GM23338 (cell line): ENCODE data around the gene DIDO1. TPM values are rescaled to one million over a fixed set of nuclear protein-coding genes. Genes with fewer than 3 reads are reported as not detected.
A peak's percentile ranks its signal among the peaks of the same experiment; 100 is the strongest.

Experiments used
- ATAC-seq: fragments of 200-7000 bp; cut with Tn5 transposase; 3 replicates; pipeline ENCODE4 v1.9.1; 2020
- DNase-seq: peaks from one replicate; pipeline ENCODE4 v3.0.0-alpha.2; 2015; ENCODE audit warnings: low spot score
- H2AFZ ChIP-seq: fragments of 200-600 bp; sonication (generic); 2 replicates; pipeline ENCODE4 v1.8.0; 2016; ENCODE audit warnings: antibody characterized with exemption, mild to moderate bottlenecking, moderate library complexity
- H3F3A ChIP-seq: fragments of 200-600 bp; sonication (generic); replicated peaks from 2 replicates; pipeline ENCODE4 v1.8.0; 2017; ENCODE audit warnings: antibody characterized with exemption, mixed run types, low read depth
- H3K27ac ChIP-seq: fragments of 200-600 bp; sonication (generic); 2 replicates; pipeline ENCODE4 v1.6.1; 2016; ENCODE audit warnings: low read depth
- H3K27me3 ChIP-seq: fragments of 200-600 bp; sonication (generic); 2 replicates; pipeline ENCODE4 v1.8.0; 2016; ENCODE audit warnings: mild to moderate bottlenecking, mixed run types, moderate library complexity; ENCODE audit not compliant: insufficient read depth
- H3K36me3 ChIP-seq: fragments of 200-600 bp; sonication (generic); 2 replicates; pipeline ENCODE4 v1.8.0; 2016; ENCODE audit warnings: mild to moderate bottlenecking; ENCODE audit not compliant: insufficient read depth
- H3K4me1 ChIP-seq: fragments of 200-600 bp; sonication (generic); 2 replicates; pipeline ENCODE4 v1.8.0; 2016; ENCODE audit warnings: mild to moderate bottlenecking, moderate library complexity; ENCODE audit not compliant: insufficient read depth
- H3K4me2 ChIP-seq: fragments of 200-600 bp; sonication (generic); 2 replicates; pipeline ENCODE4 v1.7.1; 2017; ENCODE audit warnings: mixed run types
- H3K4me3 ChIP-seq: fragments of 200-600 bp; sonication (generic); 2 replicates; pipeline ENCODE4 v1.6.1; 2016; ENCODE audit warnings: mixed run types
- H3K79me2 ChIP-seq: fragments of 200-600 bp; sonication (generic); replicated peaks from 2 replicates; pipeline ENCODE4 v1.8.0; 2017; ENCODE audit warnings: mild to moderate bottlenecking; ENCODE audit not compliant: insufficient read depth
- H3K9me2 ChIP-seq: fragments of 200-600 bp; sonication (generic); 2 replicates; pipeline ENCODE4 v1.8.0; 2017; ENCODE audit not compliant: insufficient read depth
- H4K20me1 ChIP-seq: fragments of 200-600 bp; sonication (generic); replicated peaks from 2 replicates; pipeline ENCODE4 v1.8.0; 2017; ENCODE audit warnings: mild to moderate bottlenecking; ENCODE audit not compliant: insufficient read depth
- H3K27ac Mint-ChIP-seq: 2 replicates; pipeline ENCODE4 v1.8.0; 2020; ENCODE audit warnings: inconsistent platforms, mild to moderate bottlenecking, moderate library complexity, mixed read lengths
- H3K27me3 Mint-ChIP-seq: 3 replicates; pipeline ENCODE4 v1.8.0; 2022; ENCODE audit warnings: low read depth, mild to moderate bottlenecking, moderate library complexity, mixed read lengths, inconsistent platforms; ENCODE audit not compliant: insufficient read depth, poor library complexity
- H3K36me3 Mint-ChIP-seq: 3 replicates; pipeline ENCODE4 v1.8.0; 2021; ENCODE audit warnings: low read depth, mild to moderate bottlenecking, inconsistent platforms, moderate library complexity, mixed read lengths
- H3K4me1 Mint-ChIP-seq: 3 replicates; pipeline ENCODE4 v1.8.0; 2020; ENCODE audit warnings: mild to moderate bottlenecking, inconsistent platforms, mixed read lengths
- H3K4me3 Mint-ChIP-seq: 3 replicates; pipeline ENCODE4 v1.8.0; 2021; ENCODE audit warnings: moderate library complexity, mild to moderate bottlenecking, inconsistent platforms, mixed read lengths
- H3K9me3 Mint-ChIP-seq: 3 replicates; pipeline ENCODE4 v1.8.0; 2020; ENCODE audit warnings: moderate library complexity, mild to moderate bottlenecking, inconsistent platforms, mixed read lengths
- CREB1 ChIP-seq: fragments of 250-450 bp; sonication (Bioruptor Pico); IDR thresholded peaks from 2 replicates; pipeline ENCODE4 v1.5.0; 2020; ENCODE audit warnings: low read depth, mild to moderate bottlenecking, moderate library complexity
- EZH2 ChIP-seq: fragments of 200-600 bp; sonication (generic); IDR thresholded peaks from one replicate; pipeline ENCODE4 v1.8.0; 2017; ENCODE audit warnings: antibody characterized with exemption, mild to moderate bottlenecking, low read depth; ENCODE audit not compliant: unreplicated experiment
- JUNB ChIP-seq: IDR thresholded peaks from one replicate; pipeline ENCODE4 v1.6.1; 2016; ENCODE audit warnings: antibody characterized with exemption; ENCODE audit not compliant: unreplicated experiment
- NANOG ChIP-seq: IDR thresholded peaks from 2 replicates; pipeline ENCODE4 v1.6.1; 2016; ENCODE audit warnings: antibody characterized with exemption, borderline replicate concordance
- POLR2AphosphoS5 ChIP-seq: IDR thresholded peaks from 2 replicates; pipeline ENCODE4 v1.6.1; 2016; ENCODE audit warnings: antibody characterized with exemption, low read depth
- REST ChIP-seq: IDR thresholded peaks from one replicate; pipeline ENCODE4 v1.6.1; 2018; ENCODE audit warnings: antibody characterized with exemption; ENCODE audit not compliant: unreplicated experiment
- STAT1 ChIP-seq: IDR thresholded peaks from one replicate; pipeline ENCODE4 v1.6.1; 2016; ENCODE audit warnings: antibody characterized with exemption; ENCODE audit not compliant: unreplicated experiment
- ZNF114 ChIP-seq: fragments of 250-450 bp; sonication (Bioruptor Pico); IDR thresholded peaks from 2 replicates; pipeline ENCODE4 v1.5.0; 2020; ENCODE audit warnings: mild to moderate bottlenecking, moderate library complexity
- ZNF331 ChIP-seq: fragments of 250-450 bp; sonication (Bioruptor Pico); IDR thresholded peaks from 2 replicates; pipeline ENCODE4 v1.5.0; 2020; ENCODE audit warnings: low read depth, mild to moderate bottlenecking, moderate library complexity
- ZNF462 ChIP-seq: fragments of 250-450 bp; sonication (Bioruptor Pico); IDR thresholded peaks from 2 replicates; pipeline ENCODE4 v1.5.0; 2020; ENCODE audit warnings: mild to moderate bottlenecking, moderate library complexity
- polyA plus RNA-seq: library from polyadenylated mRNA; unstranded; fragments of >200 nt; fragmentation: Nextera tagmentation; extraction: Ambion mirVana; gene quantifications from 2 replicates; pipeline ENCODE4 v1.2.1, GENCODE V29; 2016
- total RNA-seq: library from RNA; depleted of rRNA; stranded (reverse); fragments of >200 nt; shearing (Covaris generic); gene quantifications from 2 replicates; pipeline ENCODE4 v1.2.3, GENCODE V29; 2014
- TF ChIP-seq, protein P1 (sequence below), 2 experiments: fragments of 200-600 bp in 1 of 2; sonication (generic) in 1 of 2; conservative IDR thresholded peaks; 2 replicates each; pipeline versions ENCODE4 v1.5.1 to v1.6.1; 2016 to 2017; ENCODE audit warnings: antibody characterized with exemption in 2 of 2, low read depth in 2 of 2, mild to moderate bottlenecking in 2 of 2, moderate library complexity in 1 of 2

Gene DIDO1
- total and polyA plus RNA-seq, 2 experiments from 2014 or later, result 72.4 to 162 TPM

GRCh38 chr20:62918831-62919230 lies 7.5 kb downstream of the DIDO1 start:
- H3K9me3 Mint-ChIP-seq, result no peaks in the 10 kb centered on the region
- H3K27me3 Mint-ChIP-seq, result peaks cover 11% of the 10 kb centered on the region
- H2AFZ ChIP-seq, result no peak overlapping the region
- H3F3A ChIP-seq, result peaks cover 33% of the 10 kb centered on the region
- H3K4me2 ChIP-seq, result peak overlapping the region; percentile 77
- no peak overlapping the region for H3K27ac Mint-ChIP-seq
- peaks cover 9% of the 10 kb centered on the region for H3K36me3 ChIP-seq
- peaks cover 89% of the 10 kb centered on the region for H4K20me1 ChIP-seq
- H3K9me2 ChIP-seq, result no peaks in the 10 kb centered on the region
- DNase-seq, result no peak
- H3K4me3 ChIP-seq, result peak overlapping the region; percentile 18
- peaks cover 85% of the 10 kb centered on the region for H3K4me1 Mint-ChIP-seq
- no peaks in the 10 kb centered on the region for H3K27me3 ChIP-seq
- peaks cover 5% of the 10 kb centered on the region; the same call in 2 of the 3 replicates for H3K36me3 Mint-ChIP-seq
- TF ChIP-seq, protein P1, sequence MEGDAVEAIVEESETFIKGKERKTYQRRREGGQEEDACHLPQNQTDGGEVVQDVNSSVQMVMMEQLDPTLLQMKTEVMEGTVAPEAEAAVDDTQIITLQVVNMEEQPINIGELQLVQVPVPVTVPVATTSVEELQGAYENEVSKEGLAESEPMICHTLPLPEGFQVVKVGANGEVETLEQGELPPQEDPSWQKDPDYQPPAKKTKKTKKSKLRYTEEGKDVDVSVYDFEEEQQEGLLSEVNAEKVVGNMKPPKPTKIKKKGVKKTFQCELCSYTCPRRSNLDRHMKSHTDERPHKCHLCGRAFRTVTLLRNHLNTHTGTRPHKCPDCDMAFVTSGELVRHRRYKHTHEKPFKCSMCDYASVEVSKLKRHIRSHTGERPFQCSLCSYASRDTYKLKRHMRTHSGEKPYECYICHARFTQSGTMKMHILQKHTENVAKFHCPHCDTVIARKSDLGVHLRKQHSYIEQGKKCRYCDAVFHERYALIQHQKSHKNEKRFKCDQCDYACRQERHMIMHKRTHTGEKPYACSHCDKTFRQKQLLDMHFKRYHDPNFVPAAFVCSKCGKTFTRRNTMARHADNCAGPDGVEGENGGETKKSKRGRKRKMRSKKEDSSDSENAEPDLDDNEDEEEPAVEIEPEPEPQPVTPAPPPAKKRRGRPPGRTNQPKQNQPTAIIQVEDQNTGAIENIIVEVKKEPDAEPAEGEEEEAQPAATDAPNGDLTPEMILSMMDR (conservative IDR thresholded peaks at IDR 0.05; ENCODE audit: low read depth in 2 of 2), result no peak
- no peak for TF ChIP-seq NANOG
- TF ChIP-seq ZNF331, result no peak
- TF ChIP-seq CREB1 (CRISPR knock-in tag), result no peak
- no peak for TF ChIP-seq STAT1
- no peak for TF ChIP-seq REST
- TF ChIP-seq ZNF462, result no peak
- no peak for TF ChIP-seq EZH2
- TF ChIP-seq ZNF114 (CRISPR knock-in tag), result no peak
- no peak for TF ChIP-seq POLR2AphosphoS5
- no peak for TF ChIP-seq JUNB
- H3K79me2 ChIP-seq, result peaks cover 100% of the 10 kb centered on the region
- H3K4me3 Mint-ChIP-seq, result peak overlapping the region; percentile 31; the same call in 2 of the 3 replicates
- no peak overlapping the region for H3K27ac ChIP-seq
- ATAC-seq, result no peak
- peaks cover 95% of the 10 kb centered on the region for H3K4me1 ChIP-seq
